Endothelial cell of umbilical vein (primary cell): ENCODE data around the gene DGKI. TPM values are rescaled to one million over a fixed set of nuclear protein-coding genes. Genes with fewer than 3 reads are reported as not detected.

Experiments used
- BruUV-seq: library from RNA; stranded (reverse); fragments of 400-500 nt; replicated peaks from 2 replicates; lab custom pipeline; 2021; lab: Mats Ljungman, UMichigan
- CTCF ChIA-PET: fragments of 300-600, 350-600 bp; sonication (Branson Sonifier 250); formaldehyde crosslinking; loops from one replicate; lab custom pipeline; 2021; ENCODE audit warnings: antibody characterized with exemption, inconsistent platforms; lab: Charles Lee
- POLR2A ChIA-PET: fragments of 300-600, 350-600 bp; sonication (Branson Sonifier 250); formaldehyde crosslinking; loops from one replicate; lab custom pipeline; 2021; ENCODE audit warnings: antibody characterized with exemption, inconsistent platforms; lab: Charles Lee
- DNase-seq: peaks from one replicate; pipeline ENCODE4 v3.0.0-alpha.2; 2011; ENCODE audit warnings: low read depth, low spot score
- FAIRE-seq: peaks from 2 replicates; lab custom pipeline; 2011; peaks lifted over from hg19 to GRCh38; lab: Jason Lieb, UNC
- H2AFZ ChIP-seq: 2 replicates; pipeline ENCODE4 v1.6.0; 2012; ENCODE audit warnings: low read depth, low read length, control low read depth, inconsistent platforms
- H3K27ac ChIP-seq: 2 replicates; pipeline ENCODE4 v1.5.1; 2011; ENCODE audit warnings: low read depth, mild to moderate bottlenecking, control low read depth, low read length, moderate library complexity; ENCODE audit not compliant: insufficient read depth
- H3K27me3 ChIP-seq, 2 experiments: 2 replicates each; pipeline versions ENCODE4 v1.6.0 to v1.6.1; 2011; ENCODE audit warnings: low read length in 2 of 2, mixed read lengths in 1 of 2; ENCODE audit not compliant: control insufficient read depth in 2 of 2, insufficient read depth in 2 of 2
- H3K36me3 ChIP-seq, 2 experiments: 2 replicates in 1 of 2; 3 replicates in 1 of 2; pipeline ENCODE4 v1.5.1; 2011; ENCODE audit warnings: low read length in 2 of 2, mild to moderate bottlenecking in 1 of 2, moderate library complexity in 1 of 2; ENCODE audit not compliant: control insufficient read depth in 2 of 2, insufficient read depth in 2 of 2; ENCODE audit errors: extremely low read depth in 1 of 2
- H3K4me1 ChIP-seq: 3 replicates; pipeline ENCODE4 v1.5.1; 2011; ENCODE audit warnings: mild to moderate bottlenecking, low read length; ENCODE audit not compliant: control insufficient read depth, insufficient read depth; ENCODE audit errors: extremely low read depth
- H3K4me2 ChIP-seq: 2 replicates; pipeline ENCODE4 v1.6.1; 2011; ENCODE audit warnings: low read length, control low read depth, mixed read lengths; ENCODE audit not compliant: insufficient read depth
- H3K4me3 ChIP-seq, 3 experiments: fragments of 200-600 bp in 1 of 3; sonication (generic), shearing (Covaris generic) in 1 of 3; replicated peaks in 1 of 3; 2 replicates each; pipeline ENCODE4 v1.5.1; 2011 to 2016; ENCODE audit warnings: control low read depth in 3 of 3, low read length in 3 of 3, mild to moderate bottlenecking in 2 of 3, inconsistent platforms in 1 of 3, low read depth in 1 of 3, moderate library complexity in 1 of 3; ENCODE audit not compliant: insufficient read depth in 1 of 3
- H3K79me2 ChIP-seq: 2 replicates; pipeline ENCODE4 v1.6.0; 2012; ENCODE audit warnings: low read length, inconsistent platforms; ENCODE audit not compliant: control insufficient read depth, insufficient read depth
- H3K9ac ChIP-seq: replicated peaks from 2 replicates; pipeline ENCODE3; 2011; ENCODE audit warnings: low read length, control low read depth; ENCODE audit not compliant: insufficient read depth; ENCODE audit errors: extremely low read depth
- H3K9me1 ChIP-seq: replicated peaks from 3 replicates; pipeline ENCODE4 v1.6.0; 2011; ENCODE audit warnings: mild to moderate bottlenecking, low read length; ENCODE audit not compliant: control insufficient read depth, insufficient read depth; ENCODE audit errors: extremely low read depth
- H3K9me3 ChIP-seq: replicated peaks from 2 replicates; pipeline ENCODE4 v1.5.1; 2012; ENCODE audit warnings: low read length, inconsistent platforms; ENCODE audit not compliant: control insufficient read depth, insufficient read depth
- H4K20me1 ChIP-seq: replicated peaks from 2 replicates; pipeline ENCODE3; 2011; ENCODE audit warnings: mild to moderate bottlenecking, low read length; ENCODE audit not compliant: control insufficient read depth, insufficient read depth; ENCODE audit errors: extremely low read depth
- EZH2 ChIP-seq: IDR thresholded peaks from 2 replicates; pipeline ENCODE4 v1.6.1; 2012; ENCODE audit warnings: borderline replicate concordance, low read depth, mild to moderate bottlenecking, moderate library complexity, low read length, inconsistent platforms; ENCODE audit not compliant: severe bottlenecking
- FOS ChIP-seq: IDR thresholded peaks from 2 replicates; pipeline ENCODE4 v1.6.1; 2011; ENCODE audit warnings: mild to moderate bottlenecking, low read length, moderate library complexity, borderline replicate concordance; ENCODE audit not compliant: insufficient read depth
- GATA2 ChIP-seq: IDR thresholded peaks from 2 replicates; pipeline ENCODE4 v1.7.0; 2011; ENCODE audit warnings: low read depth, mild to moderate bottlenecking, moderate library complexity, mixed read lengths, low read length; ENCODE audit not compliant: insufficient read length, insufficient read depth
- JUN ChIP-seq: IDR thresholded peaks from 2 replicates; pipeline ENCODE4 v1.6.1; 2011; ENCODE audit warnings: borderline replicate concordance, low read depth; ENCODE audit not compliant: insufficient read length, insufficient read depth
- MYC ChIP-seq: IDR thresholded peaks from one replicate; pipeline ENCODE4 v1.6.1; 2011; ENCODE audit warnings: mild to moderate bottlenecking, low read depth, low read length
- POLR2A ChIP-seq: IDR thresholded peaks from 2 replicates; pipeline ENCODE4 v1.6.1; 2012; ENCODE audit warnings: low read depth, mild to moderate bottlenecking, control low read depth, low read length
- POLR2AphosphoS5 ChIP-seq: IDR thresholded peaks from 2 replicates; pipeline ENCODE4 v1.6.1; 2012; ENCODE audit warnings: low read depth, mild to moderate bottlenecking, control low read depth, low read length, moderate library complexity; ENCODE audit not compliant: insufficient read depth
- dilution Hi-C: fragments of 300-500 bp; cut with MboI; formaldehyde crosslinking; loops from one replicate; pipeline ENCODE4 v1.15.0; 2019; ENCODE audit warnings: low sequenced_read_pairs; ENCODE audit not compliant: extremely low pct_ligation_motif_present
- intact Hi-C: fragments of 100-400 bp; cut with micrococcal nuclease; formaldehyde crosslinking; loops from one replicate; pipeline ENCODE4 v1.10.0; 2022
- polyA plus RNA-seq, 4 experiments: library from polyadenylated mRNA; depleted of rRNA in 3 of 4; stranded (reverse) in 3 of 4; unstranded in 1 of 4; fragments of >200 nt; gene quantifications; 2 replicates each; pipeline versions ENCODE4 v1.2.1 to v1.2.3, GENCODE V29; 2011 to 2012; ENCODE audit warnings: missing spikeins in 1 of 4
- total RNA-seq: library from RNA; stranded (reverse); gene quantifications from 2 replicates; pipeline ENCODE4 v1.2.3, GENCODE V29; 2021
- TF ChIP-seq, protein P1 (sequence below), 2 donors: IDR thresholded peaks; 1 replicate in 1 of 2; 2 replicates in 1 of 2; pipeline ENCODE4 v1.5.1; 2011; ENCODE audit warnings: low read length in 2 of 2, mild to moderate bottlenecking in 2 of 2, moderate library complexity in 2 of 2, control low read depth in 1 of 2, inconsistent platforms in 1 of 2, low read depth in 1 of 2; ENCODE audit not compliant: insufficient read depth in 1 of 2; ENCODE audit errors: extremely low read depth in 1 of 2
- TF ChIP-seq, protein P2 (sequence below): IDR thresholded peaks from 2 replicates; pipeline ENCODE4 v1.6.1; 2011; ENCODE audit not compliant: insufficient read depth, insufficient read length

Gene DGKI
- total and polyA plus RNA-seq, 2 donors (not counting 3 experiments of a cell fraction or from before 2014, with no cell fraction given) = 0.11 to 0.51 TPM

- Histone ChIP-seq H3K27me3 (no peaks in the 10 kb centered on the region), H3K4me2 (no peak overlapping the region), H3K36me3 (no peaks in the 10 kb centered on the region), H3K79me2 (no peaks in the 10 kb centered on the region), H2AFZ (no peak overlapping the region), H3K27ac (no peak overlapping the region), H3K9ac (no peak overlapping the region), H3K4me3 (no peak overlapping the region), H3K9me3 (no peaks in the 10 kb centered on the region), H4K20me1 (no peaks in the 10 kb centered on the region), H3K4me1 (no peaks in the 10 kb centered on the region), H3K9me1 (no peaks in the 10 kb centered on the region)
- dilution Hi-C loops (no loop called here), intact Hi-C loops (no loop called here)
- no peak for FAIRE-seq
- BruUV-seq = no TSS peak
- TF ChIP-seq POLR2AphosphoS5 = no peak
- TF ChIP-seq, protein P1, sequence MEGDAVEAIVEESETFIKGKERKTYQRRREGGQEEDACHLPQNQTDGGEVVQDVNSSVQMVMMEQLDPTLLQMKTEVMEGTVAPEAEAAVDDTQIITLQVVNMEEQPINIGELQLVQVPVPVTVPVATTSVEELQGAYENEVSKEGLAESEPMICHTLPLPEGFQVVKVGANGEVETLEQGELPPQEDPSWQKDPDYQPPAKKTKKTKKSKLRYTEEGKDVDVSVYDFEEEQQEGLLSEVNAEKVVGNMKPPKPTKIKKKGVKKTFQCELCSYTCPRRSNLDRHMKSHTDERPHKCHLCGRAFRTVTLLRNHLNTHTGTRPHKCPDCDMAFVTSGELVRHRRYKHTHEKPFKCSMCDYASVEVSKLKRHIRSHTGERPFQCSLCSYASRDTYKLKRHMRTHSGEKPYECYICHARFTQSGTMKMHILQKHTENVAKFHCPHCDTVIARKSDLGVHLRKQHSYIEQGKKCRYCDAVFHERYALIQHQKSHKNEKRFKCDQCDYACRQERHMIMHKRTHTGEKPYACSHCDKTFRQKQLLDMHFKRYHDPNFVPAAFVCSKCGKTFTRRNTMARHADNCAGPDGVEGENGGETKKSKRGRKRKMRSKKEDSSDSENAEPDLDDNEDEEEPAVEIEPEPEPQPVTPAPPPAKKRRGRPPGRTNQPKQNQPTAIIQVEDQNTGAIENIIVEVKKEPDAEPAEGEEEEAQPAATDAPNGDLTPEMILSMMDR (IDR thresholded peaks at IDR 0.05; ENCODE audit: extremely low read depth in 1 of 2, insufficient read depth in 1 of 2, low read depth in 1 of 2, low read length in 2 of 2) = no peak
- no peak for TF ChIP-seq EZH2
- TF ChIP-seq JUN = no peak
- TF ChIP-seq MYC = no peak
- no peak for TF ChIP-seq GATA2
- TF ChIP-seq, protein P2, sequence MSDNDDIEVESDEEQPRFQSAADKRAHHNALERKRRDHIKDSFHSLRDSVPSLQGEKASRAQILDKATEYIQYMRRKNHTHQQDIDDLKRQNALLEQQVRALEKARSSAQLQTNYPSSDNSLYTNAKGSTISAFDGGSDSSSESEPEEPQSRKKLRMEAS = no peak
- TF ChIP-seq FOS = no peak
- TF ChIP-seq POLR2A = no peak
- DNase-seq = no peak
- POLR2A ChIA-PET = no interaction called here
- CTCF ChIA-PET = no interaction called here
These were observed 315.1 kb downstream of the DGKI start for GRCh38 chr7:137531671-137532070.
